ENCODE measurements around the gene PAK2. TPM values are rescaled to one million over a fixed set of nuclear protein-coding genes. Genes with fewer than 3 reads are reported as not detected.

The PAK2 gene
- total and polyA plus RNA-seq, 9 of the 15 experiments (the other 6 are each of a cell fraction or from before 2014, with no cell fraction given), result 13.2 to 72.4 (median 35.7) TPM

GRCh38 chr3:196868297-196868661 is 128.6 kb downstream of the PAK2 start (continued):
- TF ChIP-seq RREB1 (CRISPR knock-in tag; IDR thresholded peaks at IDR 0.05) (no peak), YBX1 (IDR thresholded peaks at IDR 0.05) (no peak), MTA3 (IDR thresholded peaks at IDR 0.05; ENCODE audit: borderline replicate concordance) (0 out of 2 replicates have a peak, but pooled peaks have one; percentile 20), ERF (CRISPR knock-in tag; IDR thresholded peaks at IDR 0.05) (no peak), CBFA2T3 (IDR thresholded peaks at IDR 0.05) (no peak), ZNF586 (CRISPR knock-in tag; conservative IDR thresholded peaks at IDR 0.05) (no peak), TFE3 (CRISPR knock-in tag; IDR thresholded peaks at IDR 0.05) (no peak), TEAD4 (IDR thresholded peaks at IDR 0.05; ENCODE audit: low read length) (no peak), TEAD4 (CRISPR knock-in tag; IDR thresholded peaks at IDR 0.05; ENCODE audit: borderline replicate concordance) (no peak)
- TF ChIP-seq, protein P1, sequence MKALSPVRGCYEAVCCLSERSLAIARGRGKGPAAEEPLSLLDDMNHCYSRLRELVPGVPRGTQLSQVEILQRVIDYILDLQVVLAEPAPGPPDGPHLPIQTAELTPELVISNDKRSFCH (CRISPR knock-in tag; IDR thresholded peaks at IDR 0.05), result no peak
- TF ChIP-seq, protein P1 (tag; IDR thresholded peaks at IDR 0.05), result no peak
- TF ChIP-seq, protein P2, sequence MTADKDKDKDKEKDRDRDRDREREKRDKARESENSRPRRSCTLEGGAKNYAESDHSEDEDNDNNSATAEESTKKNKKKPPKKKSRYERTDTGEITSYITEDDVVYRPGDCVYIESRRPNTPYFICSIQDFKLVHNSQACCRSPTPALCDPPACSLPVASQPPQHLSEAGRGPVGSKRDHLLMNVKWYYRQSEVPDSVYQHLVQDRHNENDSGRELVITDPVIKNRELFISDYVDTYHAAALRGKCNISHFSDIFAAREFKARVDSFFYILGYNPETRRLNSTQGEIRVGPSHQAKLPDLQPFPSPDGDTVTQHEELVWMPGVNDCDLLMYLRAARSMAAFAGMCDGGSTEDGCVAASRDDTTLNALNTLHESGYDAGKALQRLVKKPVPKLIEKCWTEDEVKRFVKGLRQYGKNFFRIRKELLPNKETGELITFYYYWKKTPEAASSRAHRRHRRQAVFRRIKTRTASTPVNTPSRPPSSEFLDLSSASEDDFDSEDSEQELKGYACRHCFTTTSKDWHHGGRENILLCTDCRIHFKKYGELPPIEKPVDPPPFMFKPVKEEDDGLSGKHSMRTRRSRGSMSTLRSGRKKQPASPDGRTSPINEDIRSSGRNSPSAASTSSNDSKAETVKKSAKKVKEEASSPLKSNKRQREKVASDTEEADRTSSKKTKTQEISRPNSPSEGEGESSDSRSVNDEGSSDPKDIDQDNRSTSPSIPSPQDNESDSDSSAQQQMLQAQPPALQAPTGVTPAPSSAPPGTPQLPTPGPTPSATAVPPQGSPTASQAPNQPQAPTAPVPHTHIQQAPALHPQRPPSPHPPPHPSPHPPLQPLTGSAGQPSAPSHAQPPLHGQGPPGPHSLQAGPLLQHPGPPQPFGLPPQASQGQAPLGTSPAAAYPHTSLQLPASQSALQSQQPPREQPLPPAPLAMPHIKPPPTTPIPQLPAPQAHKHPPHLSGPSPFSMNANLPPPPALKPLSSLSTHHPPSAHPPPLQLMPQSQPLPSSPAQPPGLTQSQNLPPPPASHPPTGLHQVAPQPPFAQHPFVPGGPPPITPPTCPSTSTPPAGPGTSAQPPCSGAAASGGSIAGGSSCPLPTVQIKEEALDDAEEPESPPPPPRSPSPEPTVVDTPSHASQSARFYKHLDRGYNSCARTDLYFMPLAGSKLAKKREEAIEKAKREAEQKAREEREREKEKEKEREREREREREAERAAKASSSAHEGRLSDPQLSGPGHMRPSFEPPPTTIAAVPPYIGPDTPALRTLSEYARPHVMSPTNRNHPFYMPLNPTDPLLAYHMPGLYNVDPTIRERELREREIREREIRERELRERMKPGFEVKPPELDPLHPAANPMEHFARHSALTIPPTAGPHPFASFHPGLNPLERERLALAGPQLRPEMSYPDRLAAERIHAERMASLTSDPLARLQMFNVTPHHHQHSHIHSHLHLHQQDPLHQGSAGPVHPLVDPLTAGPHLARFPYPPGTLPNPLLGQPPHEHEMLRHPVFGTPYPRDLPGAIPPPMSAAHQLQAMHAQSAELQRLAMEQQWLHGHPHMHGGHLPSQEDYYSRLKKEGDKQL (CRISPR knock-in tag; IDR thresholded peaks at IDR 0.05; ENCODE audit: borderline replicate concordance), result no peak
- TF ChIP-seq, protein P3, sequence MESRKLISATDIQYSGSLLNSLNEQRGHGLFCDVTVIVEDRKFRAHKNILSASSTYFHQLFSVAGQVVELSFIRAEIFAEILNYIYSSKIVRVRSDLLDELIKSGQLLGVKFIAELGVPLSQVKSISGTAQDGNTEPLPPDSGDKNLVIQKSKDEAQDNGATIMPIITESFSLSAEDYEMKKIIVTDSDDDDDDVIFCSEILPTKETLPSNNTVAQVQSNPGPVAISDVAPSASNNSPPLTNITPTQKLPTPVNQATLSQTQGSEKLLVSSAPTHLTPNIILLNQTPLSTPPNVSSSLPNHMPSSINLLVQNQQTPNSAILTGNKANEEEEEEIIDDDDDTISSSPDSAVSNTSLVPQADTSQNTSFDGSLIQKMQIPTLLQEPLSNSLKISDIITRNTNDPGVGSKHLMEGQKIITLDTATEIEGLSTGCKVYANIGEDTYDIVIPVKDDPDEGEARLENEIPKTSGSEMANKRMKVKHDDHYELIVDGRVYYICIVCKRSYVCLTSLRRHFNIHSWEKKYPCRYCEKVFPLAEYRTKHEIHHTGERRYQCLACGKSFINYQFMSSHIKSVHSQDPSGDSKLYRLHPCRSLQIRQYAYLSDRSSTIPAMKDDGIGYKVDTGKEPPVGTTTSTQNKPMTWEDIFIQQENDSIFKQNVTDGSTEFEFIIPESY (CRISPR knock-in tag; IDR thresholded peaks at IDR 0.05), result no peak
